ENCODE measurements around the gene RPL19. TPM values are rescaled to one million over a fixed set of nuclear protein-coding genes. Genes with fewer than 3 reads are reported as not detected.

Gene RPL19
- total RNA-seq, 1 experiment from 2014 or later, result 3,055 TPM

- H3K9me3 Mint-ChIP-seq (ENCODE audit: unreplicated experiment), result no peaks in the 10 kb centered on the region
- peak; percentile 68 for DNase-seq (ENCODE audit: unreplicated experiment)
- no peaks in the 10 kb centered on the region for H3K27me3 Mint-ChIP-seq (ENCODE audit: insufficient read depth, unreplicated experiment)
- H3K4me3 Mint-ChIP-seq (ENCODE audit: unreplicated experiment), result no peak overlapping the region
- POLR2A ChIA-PET, result interaction anchor here (0.6 to 2.5 kb wide), 3 partner anchors 31 to 1572 kb away, joined by 3 to 20 read pairs (median 16); no protein-coding TSS in a partner anchor
- H3K27ac Mint-ChIP-seq (ENCODE audit: low read depth, unreplicated experiment), result no peak overlapping the region
- TF ChIP-seq CTCF (IDR thresholded peaks at IDR 0.05; ENCODE audit: unreplicated experiment), result peak; percentile 57
- intact Hi-C loops (cut with micrococcal nuclease), result loop anchor here (5.0 kb wide), 2 partner anchors 87 to 257 kb away; partner anchors contain the start of gene PLXDC1
- peaks cover 6% of the 10 kb centered on the region for H3K36me3 Mint-ChIP-seq (ENCODE audit: insufficient read depth, unreplicated experiment)
- BruUV-seq (replicated peaks), result no TSS peak
- CTCF ChIA-PET, result interaction anchor here (0.6 to 21.6 kb wide), 7 partner anchors 8 to 261 kb away, joined by 3 to 485 read pairs (median 3); partner anchors contain the start of gene RPL19
- peaks cover 19% of the 10 kb centered on the region for H3K4me1 Mint-ChIP-seq (ENCODE audit: insufficient read depth, unreplicated experiment)
Observed at GRCh38 chr17:39239640-39240314, 39.7 kb downstream of the RPL19 start.

- TF ChIP-seq CTCF (IDR thresholded peaks at IDR 0.05; ENCODE audit: unreplicated experiment), result no peak
- BruUV-seq (replicated peaks), result no TSS peak
- no peak for DNase-seq (ENCODE audit: unreplicated experiment)
- intact Hi-C loops (cut with micrococcal nuclease), result loop anchor here (5.0 kb wide), 1 partner anchor 258 kb away; no protein-coding TSS in a partner anchor
- H3K4me1 Mint-ChIP-seq (ENCODE audit: insufficient read depth, unreplicated experiment), result peaks cover 15% of the 10 kb centered on the region
- no peak overlapping the region for H3K27ac Mint-ChIP-seq (ENCODE audit: low read depth, unreplicated experiment)
- ChIA-PET POLR2A (interaction anchor here (1.6 to 2.9 kb wide), 2 partner anchors 27 to 33 kb away, joined by 5 to 21 read pairs; no protein-coding TSS in a partner anchor), CTCF (interaction anchor here (0.6 to 21.6 kb wide), 2 partner anchors 24 to 36 kb away, joined by 3 to 485 read pairs; partner anchors contain the start of gene RPL19)
- no peak overlapping the region for H3K4me3 Mint-ChIP-seq (ENCODE audit: unreplicated experiment)
- no peaks in the 10 kb centered on the region for H3K9me3 Mint-ChIP-seq (ENCODE audit: unreplicated experiment)
- H3K27me3 Mint-ChIP-seq (ENCODE audit: insufficient read depth, unreplicated experiment), result no peaks in the 10 kb centered on the region
- H3K36me3 Mint-ChIP-seq (ENCODE audit: insufficient read depth, unreplicated experiment), result peaks cover 6% of the 10 kb centered on the region
Observed at GRCh38 chr17:39240631-39241030, 40.5 kb downstream of the RPL19 start.

GRCh38 chr17:39243155-39243554 is 43.1 kb downstream of the RPL19 start:
- H3K4me1 Mint-ChIP-seq (ENCODE audit: insufficient read depth, unreplicated experiment), result peaks cover 5% of the 10 kb centered on the region
- intact Hi-C loops (cut with micrococcal nuclease), result loop anchor here (5.0 kb wide), 1 partner anchor 261 kb away; no protein-coding TSS in a partner anchor
- no peak overlapping the region for H3K4me3 Mint-ChIP-seq (ENCODE audit: unreplicated experiment)
- TF ChIP-seq CTCF (IDR thresholded peaks at IDR 0.05; ENCODE audit: unreplicated experiment), result no peak
- ChIA-PET POLR2A (interaction anchor here (0.6 to 3.6 kb wide), 3 partner anchors 35 to 169 kb away, joined by 4 to 75 read pairs (median 21); no protein-coding TSS in a partner anchor), CTCF (interaction anchor here (0.9 to 21.6 kb wide), 5 partner anchors 12 to 260 kb away, joined by 3 to 485 read pairs (median 11); partner anchors contain the start of gene RPL19)
- peaks cover 6% of the 10 kb centered on the region for H3K36me3 Mint-ChIP-seq (ENCODE audit: insufficient read depth, unreplicated experiment)
- no peaks in the 10 kb centered on the region for H3K9me3 Mint-ChIP-seq (ENCODE audit: unreplicated experiment)
- BruUV-seq (replicated peaks), result no TSS peak
- H3K27ac Mint-ChIP-seq (ENCODE audit: low read depth, unreplicated experiment), result no peak overlapping the region
- no peak for DNase-seq (ENCODE audit: unreplicated experiment)
- H3K27me3 Mint-ChIP-seq (ENCODE audit: insufficient read depth, unreplicated experiment), result no peaks in the 10 kb centered on the region

- ChIA-PET CTCF (interaction anchor here (0.6 to 21.6 kb wide), 21 partner anchors 9 to 261 kb away, joined by 3 to 485 read pairs (median 5); partner anchors contain the start of gene RPL19), POLR2A (interaction anchor here (0.6 to 3.6 kb wide), 12 partner anchors 13 to 328 kb away, joined by 3 to 75 read pairs (median 6); partner anchors contain the start of gene RPL19)
- TF ChIP-seq CTCF (IDR thresholded peaks at IDR 0.05; ENCODE audit: unreplicated experiment), result no peak
Observed at GRCh38 chr17:39244016-39244599, 44.0 kb downstream of the RPL19 start.

More at GRCh38 chr17:39244016-39244599, 44.0 kb downstream of the RPL19 start:
- no TSS peak for BruUV-seq (replicated peaks)
- Mint-ChIP-seq H3K4me1 (ENCODE audit: insufficient read depth, unreplicated experiment) (no peaks in the 10 kb centered on the region), H3K27ac (ENCODE audit: low read depth, unreplicated experiment) (no peak overlapping the region), H3K27me3 (ENCODE audit: insufficient read depth, unreplicated experiment) (no peaks in the 10 kb centered on the region), H3K9me3 (ENCODE audit: unreplicated experiment) (no peaks in the 10 kb centered on the region), H3K36me3 (ENCODE audit: insufficient read depth, unreplicated experiment) (peaks cover 6% of the 10 kb centered on the region), H3K4me3 (ENCODE audit: unreplicated experiment) (no peak overlapping the region)
- intact Hi-C loops (cut with micrococcal nuclease), result loop anchor here (1.0 to 5.0 kb wide), 3 partner anchors 37 to 262 kb away; no protein-coding TSS in a partner anchor
- no peak for DNase-seq (ENCODE audit: unreplicated experiment)
